ENCODE results near the gene SH3PXD2A. TPM values are rescaled to one million over a fixed set of nuclear protein-coding genes. Genes with fewer than 3 reads are reported as not detected.
A peak's percentile ranks its signal among the peaks of the same experiment; 100 is the strongest.

SH3PXD2A gene
- total and polyA plus RNA-seq, 7 donors = 3.0 to 57.7 (median 10.6) TPM

- intact Hi-C loops (cut with DNase I) = loop anchor here (10.0 kb wide), 2 partner anchors 250 to 260 kb away; no protein-coding TSS in a partner anchor
- Histone ChIP-seq H3K27ac (peak overlapping the region; percentile 88), H3K27me3 (ENCODE audit: insufficient read depth in 3 of 3, low read length in 2 of 3) (no peaks in the 10 kb centered on the region), H3K4me3 (peak overlapping the region; percentile 96), H3K9me3 (no peaks in the 10 kb centered on the region), H3K4me1 (peaks cover 53% of the 10 kb centered on the region), H3K36me3 (ENCODE audit: insufficient read depth in 1 of 2, low read depth in 1 of 2) (no peaks in the 10 kb centered on the region)
- ATAC-seq (peak; percentile 49 to 56 (median 52)), DNase-seq (peak; percentile 54 to 77)
- no peak for TF ChIP-seq CTCF (IDR thresholded peaks at IDR 0.05)
- WGBS, 3 donors = 0 to 3% (median 1%) methylated on average over 44 to 53 of the region's 53 CpGs
Observed at GRCh38 chr10:103854686-103855391, 537 bp downstream of the SH3PXD2A start.

GRCh38 chr10:103854265-103854685, 1.1 kb downstream of the SH3PXD2A start:
- H3K9me3 ChIP-seq = no peaks in the 10 kb centered on the region
- no peak for TF ChIP-seq CTCF (IDR thresholded peaks at IDR 0.05)
- no peak for ATAC-seq
- H3K4me1 ChIP-seq = peaks cover 59% of the 10 kb centered on the region
- H3K36me3 ChIP-seq (ENCODE audit: insufficient read depth in 1 of 2, low read depth in 1 of 2) = no peaks in the 10 kb centered on the region
- no peaks in the 10 kb centered on the region for H3K27me3 ChIP-seq (ENCODE audit: insufficient read depth in 3 of 3, low read length in 2 of 3)
- H3K4me3 ChIP-seq = peak overlapping the region; percentile 96
- intact Hi-C loops (cut with DNase I) = loop anchor here (10.0 kb wide), 2 partner anchors 249 to 259 kb away; no protein-coding TSS in a partner anchor
- DNase-seq = no peak
- peak overlapping the region; percentile 88 for H3K27ac ChIP-seq
- 13 to 24% (median 14%) methylated on average over 13 of the region's 13 CpGs for WGBS, 3 donors

GRCh38 chr10:103853428-103854264, 1.7 kb downstream of the SH3PXD2A start:
- TF ChIP-seq CTCF (IDR thresholded peaks at IDR 0.05) = no peak
- Histone ChIP-seq H3K27ac (peak overlapping the region; percentile 88), H3K27me3 (ENCODE audit: insufficient read depth in 3 of 3, low read length in 2 of 3) (no peaks in the 10 kb centered on the region), H3K4me3 (peak overlapping the region; percentile 96), H3K4me1 (peaks cover 60% of the 10 kb centered on the region), H3K9me3 (no peaks in the 10 kb centered on the region), H3K36me3 (ENCODE audit: insufficient read depth in 1 of 2, low read depth in 1 of 2) (no peaks in the 10 kb centered on the region)
- 37 to 55% (median 43%) methylated on average over 9 of the region's 9 CpGs for whole genome bisulfite sequencing, 3 donors
- intact Hi-C loops (cut with DNase I) = loop anchor here (10.0 kb wide), 2 partner anchors 249 to 259 kb away; no protein-coding TSS in a partner anchor
- no peak for ATAC-seq
- DNase-seq = no peak

GRCh38 chr10:103852856-103853255, 2.5 kb downstream of the SH3PXD2A start:
- Histone ChIP-seq H3K4me1 (peaks cover 60% of the 10 kb centered on the region), H3K4me3 (peak overlapping the region; percentile 96)
- intact Hi-C loops (cut with DNase I) = loop anchor here (10.0 kb wide), 2 partner anchors 248 to 258 kb away; no protein-coding TSS in a partner anchor

More at GRCh38 chr10:103852856-103853255, 2.5 kb downstream of the SH3PXD2A start:
- Histone ChIP-seq H3K27me3 (ENCODE audit: insufficient read depth in 3 of 3, low read length in 2 of 3) (no peaks in the 10 kb centered on the region), H3K9me3 (no peaks in the 10 kb centered on the region), H3K27ac (peak overlapping the region; percentile 88), H3K36me3 (ENCODE audit: insufficient read depth in 1 of 2, low read depth in 1 of 2) (no peaks in the 10 kb centered on the region)
- WGBS, 3 donors = 43 to 57% (median 49%) methylated on average over 7 of the region's 7 CpGs
- no peak for TF ChIP-seq CTCF (IDR thresholded peaks at IDR 0.05)
- ATAC-seq = peak in 1 of 4 donors; percentile 9
- peak in 1 of 2 donors; percentile 23 for DNase-seq
